HUES6 (cell line): Measurements from ENCODE around the gene NSMF.

ENCODE experiments used
- H3K27ac ChIP-seq: 2 replicates; pipeline ENCODE4 v1.7.0; 2013; ENCODE audit warnings: low read depth, mild to moderate bottlenecking, low read length, inconsistent platforms
- H3K27me3 ChIP-seq: 2 replicates; pipeline ENCODE4 v1.6.1; 2013; ENCODE audit warnings: low read length; ENCODE audit not compliant: control insufficient read depth, insufficient read depth
- H3K36me3 ChIP-seq: 2 replicates; pipeline ENCODE4 v1.6.1; 2013; ENCODE audit warnings: low read length; ENCODE audit not compliant: control insufficient read depth, insufficient read depth
- H3K4me1 ChIP-seq: 2 replicates; pipeline ENCODE4 v1.6.1; 2013; ENCODE audit warnings: low read length; ENCODE audit not compliant: control insufficient read depth, insufficient read depth
- H3K4me3 ChIP-seq: 2 replicates; pipeline ENCODE4 v1.5.1; 2013; ENCODE audit warnings: low read depth, low read length
- H3K9ac ChIP-seq: one replicate; pipeline ENCODE4 v1.6.1; 2013; ENCODE audit warnings: mild to moderate bottlenecking, low read length
- H3K9me3 ChIP-seq: 2 replicates; pipeline ENCODE4 v1.6.1; 2013; ENCODE audit warnings: low read depth, low read length; ENCODE audit not compliant: control insufficient read depth, insufficient read depth

Gene NSMF

GRCh38 chr9:137430723-137431415, 28.3 kb downstream of the NSMF start:
- peaks cover 3% of the 10 kb centered on the region; the same call in 1 of the 2 replicates for H3K4me1 ChIP-seq
- no peaks in the 10 kb centered on the region for H3K27me3 ChIP-seq
- no peaks in the 10 kb centered on the region for H3K9me3 ChIP-seq
- H3K27ac ChIP-seq: no peak overlapping the region
- no peak overlapping the region for H3K4me3 ChIP-seq
- no peaks in the 10 kb centered on the region for H3K36me3 ChIP-seq
- no peak overlapping the region for H3K9ac ChIP-seq

GRCh38 chr9:137429974-137430722, 29.0 kb downstream of the NSMF start:
- H3K9me3 ChIP-seq: no peaks in the 10 kb centered on the region
- H3K27ac ChIP-seq: no peak overlapping the region
- H3K4me3 ChIP-seq: no peak overlapping the region
- peaks cover 3% of the 10 kb centered on the region; the same call in 1 of the 2 replicates for H3K4me1 ChIP-seq
- H3K36me3 ChIP-seq: no peaks in the 10 kb centered on the region
- H3K9ac ChIP-seq: no peak overlapping the region
- H3K27me3 ChIP-seq: no peaks in the 10 kb centered on the region

GRCh38 chr9:137429546-137429890, 29.6 kb downstream of the NSMF start:
- peaks cover 6% of the 10 kb centered on the region; the same call in 1 of the 2 replicates for H3K27me3 ChIP-seq
- H3K4me1 ChIP-seq: peaks cover 3% of the 10 kb centered on the region; the same call in 1 of the 2 replicates
- H3K9me3 ChIP-seq: no peaks in the 10 kb centered on the region
- no peaks in the 10 kb centered on the region for H3K36me3 ChIP-seq
- H3K9ac ChIP-seq: no peak overlapping the region
- no peak overlapping the region for H3K4me3 ChIP-seq
- H3K27ac ChIP-seq: no peak overlapping the region

- H3K9me3 ChIP-seq: no peaks in the 10 kb centered on the region
- H3K4me3 ChIP-seq: no peak overlapping the region
- H3K4me1 ChIP-seq: peaks cover 3% of the 10 kb centered on the region; the same call in 1 of the 2 replicates
- H3K9ac ChIP-seq: no peak overlapping the region
- peaks cover 11% of the 10 kb centered on the region for H3K27me3 ChIP-seq
- no peak overlapping the region for H3K27ac ChIP-seq
- H3K36me3 ChIP-seq: no peaks in the 10 kb centered on the region
Measured at GRCh38 chr9:137428841-137429545, 30.1 kb downstream of the NSMF start.

- no peak overlapping the region for H3K27ac ChIP-seq
- H3K9ac ChIP-seq: no peak overlapping the region
- peaks cover 3% of the 10 kb centered on the region; the same call in 1 of the 2 replicates for H3K4me1 ChIP-seq
- H3K4me3 ChIP-seq: no peak overlapping the region
- H3K36me3 ChIP-seq: no peaks in the 10 kb centered on the region
- H3K9me3 ChIP-seq: no peaks in the 10 kb centered on the region
- H3K27me3 ChIP-seq: peaks cover 17% of the 10 kb centered on the region
Measured at GRCh38 chr9:137428311-137428630, 30.9 kb downstream of the NSMF start.

GRCh38 chr9:137427454-137428310, 31.5 kb downstream of the NSMF start:
- Histone ChIP-seq H3K9me3 (no peaks in the 10 kb centered on the region), H3K27ac (no peak overlapping the region), H3K4me1 (peaks cover 3% of the 10 kb centered on the region; the same call in 1 of the 2 replicates), H3K9ac (no peak overlapping the region), H3K27me3 (peaks cover 17% of the 10 kb centered on the region), H3K4me3 (no peak overlapping the region), H3K36me3 (no peaks in the 10 kb centered on the region)

- no peak overlapping the region for H3K27ac ChIP-seq
- no peaks in the 10 kb centered on the region for H3K36me3 ChIP-seq
- no peak overlapping the region for H3K9ac ChIP-seq
- H3K4me1 ChIP-seq: peaks cover 3% of the 10 kb centered on the region; the same call in 1 of the 2 replicates
- no peak overlapping the region for H3K4me3 ChIP-seq
- no peaks in the 10 kb centered on the region for H3K9me3 ChIP-seq
- peaks cover 17% of the 10 kb centered on the region for H3K27me3 ChIP-seq
Measured at GRCh38 chr9:137426018-137426681, 33.0 kb downstream of the NSMF start.

- Histone ChIP-seq H3K4me3 (peak overlapping the region; percentile 61), H3K36me3 (no peaks in the 10 kb centered on the region), H3K27me3 (peaks cover 17% of the 10 kb centered on the region), H3K27ac (no peak overlapping the region), H3K4me1 (no peaks in the 10 kb centered on the region), H3K9ac (peak overlapping the region; percentile 52), H3K9me3 (no peaks in the 10 kb centered on the region)
Measured at GRCh38 chr9:137423514-137424291, 35.4 kb downstream of the NSMF start.

- Histone ChIP-seq H3K4me3 (peak within 1 kb of the TSS; percentile 91), H3K9ac (peak within 1 kb of the TSS; percentile 52), H3K27me3 (peaks cover 17% of the 10 kb centered on the region), H3K9me3 (no peaks in the 10 kb centered on the region), H3K27ac (peak within 1 kb of the TSS; percentile 56; the same call in 1 of the 2 replicates), H3K36me3 (no peaks in the 10 kb centered on the region), H3K4me1 (no peaks in the 10 kb centered on the region)
Measured at GRCh38 chr9:137422604-137423513, 36.3 kb downstream of the NSMF start, which contains the start of the genes EXD3 and NOXA1. EXD3 (minus strand) TSS chr9:137423162; CDS start chr9:137395357, 27,805 bp downstream. NOXA1 (plus strand) TSS chr9:137423393; CDS start chr9:137423530, 137 bp downstream.
